GM12891 (cell line): ENCODE measurements around the gene GGA2.
"Not testable (repeated sequence)": the region's sequence is repeated elsewhere in the genome, so short reads cannot be mapped to it uniquely, and the experiment has no call there.

Source experiments
- DNase-seq: peaks from one replicate; pipeline ENCODE4 v3.0.0; 2011; ENCODE audit warnings: low spot score; ENCODE audit not compliant: insufficient read length
- FAIRE-seq: peaks from 2 replicates; lab custom pipeline; 2011; peaks lifted over from hg19 to GRCh38; lab: Jason Lieb, UNC
- PAX5 ChIP-seq: IDR thresholded peaks from 2 replicates; pipeline ENCODE4 v1.6.1; 2011; ENCODE audit warnings: low read length, moderate library complexity, mild to moderate bottlenecking; ENCODE audit not compliant: insufficient read depth, severe bottlenecking
- POLR2A ChIP-seq: IDR thresholded peaks from 2 replicates; pipeline ENCODE4 v1.6.1; 2011; ENCODE audit warnings: low read depth, low read length, control low read depth
- POLR2AphosphoS5 ChIP-seq: IDR thresholded peaks from 2 replicates; pipeline ENCODE4 v1.6.1; 2011; ENCODE audit warnings: low read depth, low read length, control low read depth
- POU2F2 ChIP-seq: IDR thresholded peaks from 2 replicates; pipeline ENCODE4 v1.6.1; 2011; ENCODE audit warnings: low read depth, mild to moderate bottlenecking, control low read depth, low read length, moderate library complexity
- SPI1 ChIP-seq: IDR thresholded peaks from 2 replicates; pipeline ENCODE4 v1.6.1; 2011; ENCODE audit warnings: low read depth, low read length, control low read depth
- TAF1 ChIP-seq: IDR thresholded peaks from 2 replicates; pipeline ENCODE4 v1.6.1; 2011; ENCODE audit warnings: low read depth, low read length, control low read depth

Gene GGA2

GRCh38 chr16:23497543-23497868 lies 12.8 kb downstream of the GGA2 start:
- DNase-seq (no peak), FAIRE-seq (no peak)
- TF ChIP-seq PAX5 (no peak), POLR2AphosphoS5 (no peak), TAF1 (no peak), POU2F2 (no peak), POLR2A (no peak), SPI1 (no peak)

- DNase-seq (no peak), FAIRE-seq (no peak)
- TF ChIP-seq POLR2AphosphoS5 (no peak), PAX5 (no peak), POLR2A (no peak), POU2F2 (no peak), TAF1 (no peak), SPI1 (no peak)
These were observed 13.3 kb downstream of the GGA2 start for GRCh38 chr16:23496821-23497542.

- no peak for TF ChIP-seq TAF1
- no peak for TF ChIP-seq POLR2AphosphoS5
- TF ChIP-seq SPI1, result no peak
- no peak for TF ChIP-seq POU2F2
- no peak for TF ChIP-seq POLR2A
- no peak for TF ChIP-seq PAX5
- no peak for DNase-seq
- FAIRE-seq, result no peak
These were observed 14.6 kb downstream of the GGA2 start for GRCh38 chr16:23495671-23496070.

- FAIRE-seq, result no peak
- DNase-seq, result no peak
- no peak for TF ChIP-seq POU2F2
- no peak for TF ChIP-seq POLR2AphosphoS5
These were observed 16.1 kb downstream of the GGA2 start for GRCh38 chr16:23494188-23494587.

- DNase-seq (no peak), FAIRE-seq (no peak)
- TF ChIP-seq POU2F2 (no peak), POLR2A (no peak), POLR2AphosphoS5 (no peak), TAF1 (no peak), PAX5 (no peak), SPI1 (no peak)
These were observed 18.6 kb downstream of the GGA2 start for GRCh38 chr16:23491490-23492391.

GRCh38 chr16:23486480-23486879 lies 23.8 kb downstream of the GGA2 start:
- DNase-seq, result no peak
- no peak for FAIRE-seq
- TF ChIP-seq POLR2A (no peak), TAF1 (no peak), POLR2AphosphoS5 (no peak), POU2F2 (no peak), PAX5 (no peak), SPI1 (no peak)

GRCh38 chr16:23485841-23486240 lies 24.5 kb downstream of the GGA2 start:
- DNase-seq (no peak), FAIRE-seq (no peak)
- no peak for TF ChIP-seq POLR2AphosphoS5

GRCh38 chr16:23485257-23485614 lies 25.1 kb downstream of the GGA2 start:
- no peak for DNase-seq
- TF ChIP-seq POU2F2 (no peak), TAF1 (no peak), POLR2AphosphoS5 (no peak), PAX5 (no peak), SPI1 (no peak), POLR2A (no peak)
- no peak for FAIRE-seq

- FAIRE-seq, result no peak
- DNase-seq, result no peak
- no peak for TF ChIP-seq PAX5
- TF ChIP-seq POLR2A, result no peak
- no peak for TF ChIP-seq TAF1
- no peak for TF ChIP-seq POLR2AphosphoS5
- no peak for TF ChIP-seq POU2F2
- TF ChIP-seq SPI1, result no peak
These were observed 25.6 kb downstream of the GGA2 start for GRCh38 chr16:23484510-23485256.

GRCh38 chr16:23483492-23483891 lies 26.8 kb downstream of the GGA2 start:
- not testable (repeated sequence) for FAIRE-seq, DNase-seq

- TF ChIP-seq POU2F2 (no peak), POLR2A (no peak), SPI1 (no peak), PAX5 (no peak), TAF1 (no peak), POLR2AphosphoS5 (no peak)
- no peak for DNase-seq
- no peak for FAIRE-seq
These were observed 27.5 kb downstream of the GGA2 start for GRCh38 chr16:23482778-23483177.
